HEK293T (cell line): ENCODE measurements around the gene PLA2G4C.
A peak's percentile ranks its signal among the peaks of the same experiment; 100 is the strongest.

Source experiments
- CTCF ChIA-PET: fragments of 350-600 bp; formaldehyde crosslinking; extraction: SDS; loops from one replicate; lab custom pipeline; 2021; ENCODE audit warnings: antibody characterized with exemption, inconsistent platforms; lab: Yijun Ruan, JAX
- POLR2A ChIA-PET: fragments of 350-600 bp; formaldehyde crosslinking; extraction: SDS; loops from one replicate; lab custom pipeline; 2020; ENCODE audit warnings: antibody characterized with exemption, inconsistent platforms; lab: Yijun Ruan, JAX
- DNase-seq: peaks from one replicate; pipeline ENCODE4 v3.0.0; 2012; ENCODE audit warnings: mixed read lengths; ENCODE audit errors: extremely low spot score
- ARNT ChIP-seq: fragments of 450-650 bp; IDR thresholded peaks from 2 replicates; pipeline ENCODE4 v1.6.1; 2017; ENCODE audit warnings: mild to moderate bottlenecking
- BHLHE40 ChIP-seq: fragments of 450-650 bp; IDR thresholded peaks from 2 replicates; pipeline ENCODE4 v1.6.1; 2016; ENCODE audit warnings: mild to moderate bottlenecking, moderate library complexity, borderline replicate concordance
- CTBP1 ChIP-seq: fragments of 450-650 bp; IDR thresholded peaks from 2 replicates; pipeline ENCODE4 v1.6.1; 2016; ENCODE audit warnings: borderline replicate concordance
- ELF4 ChIP-seq: fragments of 450-650 bp; IDR thresholded peaks from 2 replicates; pipeline ENCODE4 v1.6.1; 2017; ENCODE audit warnings: antibody characterized with exemption
- FOXA1 ChIP-seq: fragments of 450-650 bp; IDR thresholded peaks from 2 replicates; pipeline ENCODE4 v1.6.1; 2016; ENCODE audit warnings: mild to moderate bottlenecking
- FOXK2 ChIP-seq: fragments of 450-650 bp; IDR thresholded peaks from 2 replicates; pipeline ENCODE4 v1.6.1; 2016; ENCODE audit warnings: mild to moderate bottlenecking
- FOXM1 ChIP-seq: fragments of 450-650 bp; IDR thresholded peaks from 2 replicates; pipeline ENCODE4 v1.6.1; 2017; ENCODE audit warnings: mild to moderate bottlenecking, borderline replicate concordance
- HDGF ChIP-seq: fragments of 450-650 bp; IDR thresholded peaks from 2 replicates; pipeline ENCODE4 v1.6.1; 2017; ENCODE audit warnings: antibody characterized with exemption, borderline replicate concordance
- L3MBTL2 ChIP-seq: fragments of 450-650 bp; conservative IDR thresholded peaks from 2 replicates; pipeline ENCODE4 v1.6.1; 2016; ENCODE audit warnings: mild to moderate bottlenecking
- LEF1 ChIP-seq: fragments of 450-650 bp; IDR thresholded peaks from 2 replicates; pipeline ENCODE4 v1.6.1; 2017; ENCODE audit warnings: mild to moderate bottlenecking, borderline replicate concordance
- NFRKB ChIP-seq: fragments of 450-650 bp; IDR thresholded peaks from 2 replicates; pipeline ENCODE4 v1.6.1; 2016; ENCODE audit warnings: mild to moderate bottlenecking, moderate library complexity
- PKNOX1 ChIP-seq: fragments of 450-650 bp; IDR thresholded peaks from 2 replicates; pipeline ENCODE4 v1.6.1; 2016
- SP1 ChIP-seq: fragments of 450-650 bp; IDR thresholded peaks from 2 replicates; pipeline ENCODE4 v1.6.1; 2017
- SUZ12 ChIP-seq: fragments of 450-650 bp; IDR thresholded peaks from 2 replicates; pipeline ENCODE4 v1.6.1; 2016; ENCODE audit warnings: mild to moderate bottlenecking
- TARDBP ChIP-seq: fragments of 450-650 bp; IDR thresholded peaks from 2 replicates; pipeline ENCODE4 v1.6.1; 2016
- ZNF384 ChIP-seq: fragments of 450-650 bp; IDR thresholded peaks from 2 replicates; pipeline ENCODE4 v1.6.1; 2016

Gene PLA2G4C

GRCh38 chr19:48025480-48025879 lies 85.1 kb downstream of the PLA2G4C start:
- TF ChIP-seq TARDBP (no peak), CTBP1 (no peak), PKNOX1 (no peak), ZNF384 (no peak), L3MBTL2 (no peak), BHLHE40 (no peak), FOXA1 (no peak), SUZ12 (no peak), FOXK2 (no peak), ELF4 (no peak), FOXM1 (no peak), LEF1 (no peak)
- no peak for DNase-seq
- ChIA-PET POLR2A (no interaction called here), CTCF (no interaction called here)

GRCh38 chr19:48023518-48023917 lies 87.1 kb downstream of the PLA2G4C start:
- ChIA-PET POLR2A (no interaction called here), CTCF (no interaction called here)
- no peak for TF ChIP-seq LEF1
- TF ChIP-seq FOXA1 = no peak
- no peak for TF ChIP-seq ELF4
- TF ChIP-seq ZNF384 = no peak
- TF ChIP-seq TARDBP = no peak
- no peak for TF ChIP-seq ARNT
- no peak for TF ChIP-seq HDGF
- TF ChIP-seq NFRKB = no peak
- TF ChIP-seq SP1 = no peak
- TF ChIP-seq BHLHE40 = no peak
- no peak for TF ChIP-seq SUZ12
- DNase-seq = no peak

GRCh38 chr19:48023011-48023410 lies 87.6 kb downstream of the PLA2G4C start:
- no peak for DNase-seq
- ChIA-PET CTCF (no interaction called here), POLR2A (no interaction called here)
- no peak for TF ChIP-seq ARNT
- TF ChIP-seq BHLHE40 = no peak
- no peak for TF ChIP-seq FOXA1
- no peak for TF ChIP-seq CTBP1
- no peak for TF ChIP-seq HDGF
- TF ChIP-seq ZNF384 = no peak
- TF ChIP-seq FOXK2 = no peak
- no peak for TF ChIP-seq NFRKB
- TF ChIP-seq SP1 = no peak
- TF ChIP-seq SUZ12 = no peak
- TF ChIP-seq L3MBTL2 = no peak
- no peak for TF ChIP-seq FOXM1
- TF ChIP-seq LEF1 = no peak
- TF ChIP-seq ELF4 = no peak
- TF ChIP-seq TARDBP = no peak
- no peak for TF ChIP-seq PKNOX1

- POLR2A ChIA-PET = no interaction called here
- TF ChIP-seq CTBP1 = no peak
- no peak for TF ChIP-seq FOXA1
- no peak for TF ChIP-seq PKNOX1
- TF ChIP-seq BHLHE40 = no peak
- TF ChIP-seq FOXK2 = no peak
- TF ChIP-seq LEF1 = no peak
- no peak for TF ChIP-seq SUZ12
- TF ChIP-seq TARDBP = no peak
- TF ChIP-seq SP1 = no peak
- no peak for TF ChIP-seq L3MBTL2
- TF ChIP-seq FOXM1 = no peak
- CTCF ChIA-PET = no interaction called here
- no peak for DNase-seq
These were observed 89.9 kb downstream of the PLA2G4C start for GRCh38 chr19:48020686-48021085.

GRCh38 chr19:48010932-48011758 lies 99.5 kb downstream of the PLA2G4C start:
- TF ChIP-seq BHLHE40 = no peak
- POLR2A ChIA-PET = no interaction called here
- CTCF ChIA-PET = interaction anchor here (0.7 kb wide), 1 partner anchor 16 kb away, joined by 3 read pairs; no protein-coding TSS in a partner anchor
- no peak for DNase-seq

GRCh38 chr19:48006762-48007161 lies 103.9 kb downstream of the PLA2G4C start:
- peak; percentile 23 for DNase-seq
- TF ChIP-seq TARDBP (no peak), ARNT (no peak), NFRKB (no peak), L3MBTL2 (no peak), PKNOX1 (no peak), LEF1 (no peak), HDGF (no peak), SP1 (no peak), BHLHE40 (no peak), CTBP1 (no peak), ZNF384 (no peak), SUZ12 (no peak), ELF4 (no peak), FOXK2 (no peak), FOXA1 (no peak), FOXM1 (no peak)
- ChIA-PET CTCF (no interaction called here), POLR2A (no interaction called here)
